Measurements from ENCODE around the gene KRT20. TPM values are rescaled to one million over a fixed set of nuclear protein-coding genes. Genes with fewer than 3 reads are reported as not detected.

The KRT20 gene
- total and polyA plus RNA-seq, 7 donors, result 0.08 to 0.35 (median 0.21) TPM; not detected in 4

- H3K4me1 ChIP-seq, result peaks cover 8% of the 10 kb centered on the region
- H3K27ac ChIP-seq, result peak overlapping the region; percentile 39
- ATAC-seq (peak; percentile 57 to 90 (median 83)), DNase-seq (no peak)
- no peak for TF ChIP-seq CTCF (IDR thresholded peaks at IDR 0.05)
- intact Hi-C loops (cut with DNase I), result no loop called here
- H3K36me3 ChIP-seq (ENCODE audit: insufficient read depth in 1 of 2, low read depth in 1 of 2), result no peaks in the 10 kb centered on the region
- 50 to 70% (median 62%) methylated on average over 3 of the region's 3 CpGs for WGBS, 3 donors
- H3K4me3 ChIP-seq, result no peak overlapping the region
- H3K27me3 ChIP-seq (ENCODE audit: insufficient read depth in 3 of 3, low read length in 2 of 3), result no peaks in the 10 kb centered on the region
- no peaks in the 10 kb centered on the region for H3K9me3 ChIP-seq
Measured at GRCh38 chr17:40915199-40915661, 30.2 kb upstream of the KRT20 start.

GRCh38 chr17:40914075-40914855 is 29.2 kb upstream of the KRT20 start:
- Histone ChIP-seq H3K36me3 (ENCODE audit: insufficient read depth in 1 of 2, low read depth in 1 of 2) (no peaks in the 10 kb centered on the region), H3K27me3 (ENCODE audit: insufficient read depth in 3 of 3, low read length in 2 of 3) (no peaks in the 10 kb centered on the region), H3K4me3 (no peak overlapping the region), H3K27ac (no peak overlapping the region), H3K4me1 (peaks cover 17% of the 10 kb centered on the region), H3K9me3 (no peaks in the 10 kb centered on the region)
- DNase-seq (no peak), ATAC-seq (no peak)
- intact Hi-C loops (cut with DNase I), result no loop called here
- WGBS, 3 donors, result 73 to 91% (median 80%) methylated on average over 3 of the region's 3 CpGs
- no peak for TF ChIP-seq CTCF (IDR thresholded peaks at IDR 0.05)

- ATAC-seq (no peak), DNase-seq (no peak)
- WGBS, 3 donors, result 88 to 91% (median 90%) methylated on average over 13 of the region's 13 CpGs
- Histone ChIP-seq H3K4me1 (peaks cover 17% of the 10 kb centered on the region), H3K27ac (no peak overlapping the region), H3K27me3 (ENCODE audit: insufficient read depth in 3 of 3, low read length in 2 of 3) (peaks cover 0 to 3% (median 0%) of the 10 kb centered on the region in 3 donors), H3K4me3 (no peak overlapping the region), H3K9me3 (no peaks in the 10 kb centered on the region), H3K36me3 (ENCODE audit: insufficient read depth in 1 of 2, low read depth in 1 of 2) (no peaks in the 10 kb centered on the region)
- no peak for TF ChIP-seq CTCF (IDR thresholded peaks at IDR 0.05)
- intact Hi-C loops (cut with DNase I), result no loop called here
Measured at GRCh38 chr17:40912486-40913210, 27.6 kb upstream of the KRT20 start.

GRCh38 chr17:40910441-40910841 is 25.4 kb upstream of the KRT20 start:
- ATAC-seq (peak; percentile 64 to 90 (median 76)), DNase-seq (no peak)
- H3K27me3 ChIP-seq (ENCODE audit: insufficient read depth in 3 of 3, low read length in 2 of 3), result peaks cover 0 to 13% (median 0%) of the 10 kb centered on the region in 3 donors
- peaks cover 17% of the 10 kb centered on the region for H3K4me1 ChIP-seq
- no peak overlapping the region for H3K4me3 ChIP-seq
- no peaks in the 10 kb centered on the region for H3K36me3 ChIP-seq (ENCODE audit: insufficient read depth in 1 of 2, low read depth in 1 of 2)
- H3K27ac ChIP-seq, result peak overlapping the region; percentile 49
- no peak for TF ChIP-seq CTCF (IDR thresholded peaks at IDR 0.05)
- intact Hi-C loops (cut with DNase I), result no loop called here
- H3K9me3 ChIP-seq, result no peaks in the 10 kb centered on the region
- 35 to 53% (median 40%) methylated on average over 3 of the region's 3 CpGs for WGBS, 3 donors
